NCI-H2196 (cell line): ENCODE measurements around the gene DPP10.
A peak's percentile ranks its signal among the peaks of the same experiment; 100 is the strongest.

Experiments used
- DNase-seq: peaks from one replicate; lab custom pipeline; 2025; ENCODE audit not compliant: unreplicated experiment; lab: John Stamatoyannopoulos, UW

The DPP10 gene

GRCh38 chr2:114580691-114581090 lies 138.2 kb downstream of the DPP10 start:
- DNase-seq = no peak

- no peak for DNase-seq
Observed at GRCh38 chr2:114598329-114598728, 155.9 kb downstream of the DPP10 start.

GRCh38 chr2:114609203-114609602 lies 166.8 kb downstream of the DPP10 start:
- no peak for DNase-seq

GRCh38 chr2:114609801-114610200 lies 167.4 kb downstream of the DPP10 start:
- DNase-seq = peak; percentile 13

- no peak for DNase-seq
Observed at GRCh38 chr2:114610677-114611076, 168.2 kb downstream of the DPP10 start.

GRCh38 chr2:114614592-114614991 lies 172.2 kb downstream of the DPP10 start:
- no peak for DNase-seq

- DNase-seq = no peak
Observed at GRCh38 chr2:114628481-114628880, 186.0 kb downstream of the DPP10 start.

GRCh38 chr2:114631146-114631545 lies 188.7 kb downstream of the DPP10 start:
- DNase-seq = no peak

- DNase-seq = no peak
Observed at GRCh38 chr2:114642166-114642770, 199.8 kb downstream of the DPP10 start.

GRCh38 chr2:114642988-114643553 lies 200.6 kb downstream of the DPP10 start:
- DNase-seq = no peak

- no peak for DNase-seq
Observed at GRCh38 chr2:114651933-114652332, 209.5 kb downstream of the DPP10 start.

GRCh38 chr2:114659880-114660279 lies 217.4 kb downstream of the DPP10 start:
- DNase-seq = no peak

GRCh38 chr2:114661971-114662939 lies 219.8 kb downstream of the DPP10 start:
- DNase-seq = no peak

- DNase-seq = no peak
Observed at GRCh38 chr2:114668415-114668814, 226.0 kb downstream of the DPP10 start.

GRCh38 chr2:114683251-114683650 lies 240.8 kb downstream of the DPP10 start:
- DNase-seq = no peak

- DNase-seq = no peak
Observed at GRCh38 chr2:114684403-114684802, 242.0 kb downstream of the DPP10 start.

GRCh38 chr2:114685102-114685501 lies 242.7 kb downstream of the DPP10 start:
- DNase-seq = no peak

- DNase-seq = no peak
Observed at GRCh38 chr2:114688241-114688640, 245.8 kb downstream of the DPP10 start.

GRCh38 chr2:114698520-114698919 lies 256.1 kb downstream of the DPP10 start:
- no peak for DNase-seq

- no peak for DNase-seq
Observed at GRCh38 chr2:114699423-114699944, 257.0 kb downstream of the DPP10 start.

- DNase-seq = no peak
Observed at GRCh38 chr2:114700440-114700839, 258.0 kb downstream of the DPP10 start.
